ENCODE measurements around the gene PCBP3.

The PCBP3 gene

GRCh38 chr21:45765375-45765774 is 121.8 kb downstream of the PCBP3 start:
- POLR2A ChIA-PET, result no interaction called here

GRCh38 chr21:45766055-45766454 is 122.5 kb downstream of the PCBP3 start:
- TF ChIP-seq, protein P1, sequence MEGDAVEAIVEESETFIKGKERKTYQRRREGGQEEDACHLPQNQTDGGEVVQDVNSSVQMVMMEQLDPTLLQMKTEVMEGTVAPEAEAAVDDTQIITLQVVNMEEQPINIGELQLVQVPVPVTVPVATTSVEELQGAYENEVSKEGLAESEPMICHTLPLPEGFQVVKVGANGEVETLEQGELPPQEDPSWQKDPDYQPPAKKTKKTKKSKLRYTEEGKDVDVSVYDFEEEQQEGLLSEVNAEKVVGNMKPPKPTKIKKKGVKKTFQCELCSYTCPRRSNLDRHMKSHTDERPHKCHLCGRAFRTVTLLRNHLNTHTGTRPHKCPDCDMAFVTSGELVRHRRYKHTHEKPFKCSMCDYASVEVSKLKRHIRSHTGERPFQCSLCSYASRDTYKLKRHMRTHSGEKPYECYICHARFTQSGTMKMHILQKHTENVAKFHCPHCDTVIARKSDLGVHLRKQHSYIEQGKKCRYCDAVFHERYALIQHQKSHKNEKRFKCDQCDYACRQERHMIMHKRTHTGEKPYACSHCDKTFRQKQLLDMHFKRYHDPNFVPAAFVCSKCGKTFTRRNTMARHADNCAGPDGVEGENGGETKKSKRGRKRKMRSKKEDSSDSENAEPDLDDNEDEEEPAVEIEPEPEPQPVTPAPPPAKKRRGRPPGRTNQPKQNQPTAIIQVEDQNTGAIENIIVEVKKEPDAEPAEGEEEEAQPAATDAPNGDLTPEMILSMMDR (IDR thresholded peaks at IDR 0.05; ENCODE audit: control extremely low read depth, extremely low read depth, low read depth, missing control alignments), result no peak
- POLR2A ChIA-PET, result no interaction called here
- DNase-seq (ENCODE audit: extremely low spot score), result no peak
- CTCF ChIA-PET, result no interaction called here

More at GRCh38 chr21:45765375-45765774, 121.8 kb downstream of the PCBP3 start:
- TF ChIP-seq, protein P1 (IDR thresholded peaks at IDR 0.05; ENCODE audit: control extremely low read depth, extremely low read depth, low read depth, missing control alignments), result no peak
- CTCF ChIA-PET, result no interaction called here
- DNase-seq (ENCODE audit: extremely low spot score), result no peak

GRCh38 chr21:45766501-45766900 is 123.0 kb downstream of the PCBP3 start:
- ChIA-PET POLR2A (no interaction called here), CTCF (no interaction called here)

DNA sequence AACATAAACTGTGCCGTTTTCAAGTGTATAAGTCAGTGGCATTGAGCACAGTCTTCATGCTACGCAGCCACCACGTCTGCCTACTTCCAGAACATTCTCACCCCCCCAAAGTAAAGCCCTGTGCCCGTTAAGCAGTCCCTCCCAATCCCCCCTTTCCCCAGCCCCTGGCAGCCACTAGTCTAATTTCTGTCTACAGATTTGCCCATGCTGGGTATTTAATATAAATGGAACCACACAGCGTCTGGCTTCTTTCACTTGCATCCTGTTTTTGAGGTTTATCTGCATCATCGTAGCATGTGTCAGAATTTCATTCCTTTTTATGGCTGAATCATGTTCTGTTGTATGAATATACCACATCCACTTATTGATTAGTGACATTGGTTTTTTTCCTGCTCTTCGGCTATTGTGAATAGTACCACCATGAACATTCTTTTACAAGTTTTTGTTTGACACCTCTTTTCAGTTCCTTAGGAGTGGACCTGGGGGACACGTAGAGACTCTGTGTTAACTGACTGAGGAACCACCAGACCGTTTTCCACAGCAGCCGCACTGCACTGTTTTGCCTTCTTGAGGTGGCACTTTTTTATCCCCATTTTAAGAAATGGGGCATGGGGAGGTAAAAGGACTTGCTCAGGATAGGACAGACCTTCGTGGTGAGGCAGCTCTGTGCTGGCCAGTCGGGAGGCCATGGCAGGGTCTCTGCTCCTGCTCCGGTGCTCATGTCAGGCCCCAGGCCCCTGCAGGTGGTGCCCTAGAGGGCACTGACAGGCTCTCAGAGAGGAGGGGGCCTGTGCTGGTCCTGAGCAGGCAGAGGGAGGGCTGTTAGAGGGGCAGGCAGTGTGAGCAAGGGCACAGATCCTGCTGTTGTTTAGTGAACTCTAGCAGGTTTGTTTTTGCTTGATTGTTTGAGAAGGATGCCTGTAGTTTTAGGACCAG is 123.8 kb downstream of the PCBP3 start:
- CTCF ChIA-PET, result no interaction called here
- no peak for DNase-seq (ENCODE audit: extremely low spot score)
- POLR2A ChIA-PET, result no interaction called here
- TF ChIP-seq, protein P1 (IDR thresholded peaks at IDR 0.05; ENCODE audit: control extremely low read depth, extremely low read depth, low read depth, missing control alignments), result no peak

More at GRCh38 chr21:45766501-45766900, 123.0 kb downstream of the PCBP3 start:
- TF ChIP-seq, protein P1 (IDR thresholded peaks at IDR 0.05; ENCODE audit: control extremely low read depth, extremely low read depth, low read depth, missing control alignments), result no peak
- no peak for DNase-seq (ENCODE audit: extremely low spot score)

GRCh38 chr21:45768011-45768739 is 124.7 kb downstream of the PCBP3 start:
- no peak for DNase-seq (ENCODE audit: extremely low spot score)
- POLR2A ChIA-PET, result no interaction called here
- CTCF ChIA-PET, result interaction anchor here (1.0 to 1.9 kb wide), 2 partner anchors 10 to 14 kb away, joined by 3 to 6 read pairs; no protein-coding TSS in a partner anchor
- TF ChIP-seq, protein P1 (IDR thresholded peaks at IDR 0.05; ENCODE audit: control extremely low read depth, extremely low read depth, low read depth, missing control alignments), result no peak

GRCh38 chr21:45768740-45769048 is 125.2 kb downstream of the PCBP3 start:
- ChIA-PET POLR2A (no interaction called here), CTCF (interaction anchor here (1.0 to 1.9 kb wide), 2 partner anchors 10 to 15 kb away, joined by 3 to 6 read pairs; no protein-coding TSS in a partner anchor)
- TF ChIP-seq, protein P1 (IDR thresholded peaks at IDR 0.05; ENCODE audit: control extremely low read depth, extremely low read depth, low read depth, missing control alignments), result peak; percentile 16
- DNase-seq (ENCODE audit: extremely low spot score), result peak; percentile 9
